Stomach smooth muscle (tissue), 2 donors: ENCODE results near the gene EYA2.

Experiments
- H3K27ac ChIP-seq: one replicate; pipeline ENCODE4 v1.7.0; 2013; ENCODE audit warnings: mild to moderate bottlenecking, low read length, inconsistent platforms
- H3K27me3 ChIP-seq, 2 donors: one replicate each; pipeline ENCODE4 v1.7.0; 2013; ENCODE audit warnings: low read length in 2 of 2; ENCODE audit not compliant: insufficient read depth in 2 of 2, control insufficient read depth in 1 of 2
- H3K36me3 ChIP-seq, 2 donors: one replicate each; pipeline ENCODE4 v1.7.0; 2013; ENCODE audit warnings: low read length in 2 of 2; ENCODE audit not compliant: control insufficient read depth in 2 of 2, insufficient read depth in 2 of 2
- H3K4me1 ChIP-seq: one replicate; pipeline ENCODE4 v1.7.0; 2013; ENCODE audit warnings: low read length; ENCODE audit not compliant: control insufficient read depth, insufficient read depth
- H3K4me3 ChIP-seq, 2 donors: one replicate each; pipeline ENCODE4 v1.7.0; 2013; ENCODE audit warnings: low read length in 2 of 2
- H3K9ac ChIP-seq, 2 donors: one replicate each; pipeline ENCODE4 v1.7.0; 2013; ENCODE audit warnings: low read length in 2 of 2, mild to moderate bottlenecking in 1 of 2
- H3K9me3 ChIP-seq, 2 donors: one replicate each; pipeline ENCODE4 v1.7.0; 2013; ENCODE audit warnings: low read length in 2 of 2; ENCODE audit not compliant: control insufficient read depth in 2 of 2
- donor health status: healthy.
- donor health status: Pancreatic carcinoma.

Gene EYA2

DNA sequence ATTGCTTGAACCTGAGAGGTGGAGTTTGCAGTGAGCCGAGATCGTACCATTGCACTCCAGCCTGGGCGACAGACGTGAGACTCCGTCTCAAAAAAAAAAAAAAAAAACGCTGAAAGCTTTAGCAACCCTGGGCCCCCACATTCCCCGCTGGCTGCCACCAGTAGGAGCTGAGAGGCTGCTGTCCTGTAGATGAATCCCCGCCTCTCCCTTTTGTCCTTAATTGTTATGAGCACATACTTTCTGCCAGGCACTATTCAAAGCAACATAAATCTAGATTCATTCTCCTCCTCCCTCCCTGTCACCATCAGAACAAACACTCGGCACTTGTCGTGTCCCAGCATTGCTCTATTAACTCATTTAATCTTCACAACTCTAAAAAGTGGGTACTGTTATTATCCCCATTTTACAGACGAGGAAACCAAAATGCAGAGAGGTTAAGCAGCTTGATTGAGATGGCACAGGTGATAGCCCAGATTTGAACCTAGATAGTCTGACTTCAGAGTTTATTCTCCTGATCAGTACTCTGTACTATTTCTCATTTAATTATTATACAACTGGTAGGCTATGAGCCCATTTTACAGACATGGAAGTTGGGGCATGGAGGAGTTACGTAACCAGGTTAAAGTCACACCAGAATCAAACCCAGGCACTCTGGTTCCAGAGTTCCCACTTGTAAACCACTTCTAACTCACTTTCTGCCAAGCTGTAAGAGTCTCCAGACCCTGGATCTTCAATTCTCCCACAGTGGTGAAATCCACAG is 97.4 kb downstream of the EYA2 start:
- no peaks in the 10 kb centered on the region for H3K9me3 ChIP-seq
- no peak overlapping the region for H3K4me3 ChIP-seq
- H3K9ac ChIP-seq: no peak overlapping the region
- peaks cover 3% of the 10 kb centered on the region for H3K4me1 ChIP-seq
- no peak overlapping the region for H3K27ac ChIP-seq
- no peaks in the 10 kb centered on the region for H3K36me3 ChIP-seq
- H3K27me3 ChIP-seq: peaks cover 7 to 11% of the 10 kb centered on the region in 2 donors

DNA sequence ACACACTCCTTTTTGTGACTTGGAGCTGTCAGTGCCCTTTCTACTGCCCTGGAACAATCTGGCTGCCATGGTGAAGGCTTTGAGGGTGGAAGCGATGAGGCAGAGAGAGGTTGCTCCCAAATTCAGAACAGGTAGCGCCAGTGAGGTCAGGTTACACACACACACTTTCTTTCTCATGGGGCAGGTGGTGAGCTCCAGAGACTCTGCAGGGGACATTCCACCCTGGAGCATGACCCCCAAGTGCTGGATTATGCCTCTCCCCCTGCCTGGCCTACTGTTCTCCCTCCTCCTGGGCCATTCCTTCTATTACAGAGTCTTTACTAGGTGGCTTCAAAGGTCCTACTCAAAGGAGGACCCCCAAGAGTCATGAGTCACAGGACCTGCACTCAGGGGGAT is 98.0 kb downstream of the EYA2 start:
- Histone ChIP-seq H3K27ac (no peak overlapping the region), H3K27me3 (peaks cover 11 to 13% of the 10 kb centered on the region in 2 donors), H3K36me3 (no peaks in the 10 kb centered on the region), H3K4me3 (no peak overlapping the region), H3K4me1 (peaks cover 3% of the 10 kb centered on the region), H3K9ac (no peak overlapping the region), H3K9me3 (no peaks in the 10 kb centered on the region)

DNA sequence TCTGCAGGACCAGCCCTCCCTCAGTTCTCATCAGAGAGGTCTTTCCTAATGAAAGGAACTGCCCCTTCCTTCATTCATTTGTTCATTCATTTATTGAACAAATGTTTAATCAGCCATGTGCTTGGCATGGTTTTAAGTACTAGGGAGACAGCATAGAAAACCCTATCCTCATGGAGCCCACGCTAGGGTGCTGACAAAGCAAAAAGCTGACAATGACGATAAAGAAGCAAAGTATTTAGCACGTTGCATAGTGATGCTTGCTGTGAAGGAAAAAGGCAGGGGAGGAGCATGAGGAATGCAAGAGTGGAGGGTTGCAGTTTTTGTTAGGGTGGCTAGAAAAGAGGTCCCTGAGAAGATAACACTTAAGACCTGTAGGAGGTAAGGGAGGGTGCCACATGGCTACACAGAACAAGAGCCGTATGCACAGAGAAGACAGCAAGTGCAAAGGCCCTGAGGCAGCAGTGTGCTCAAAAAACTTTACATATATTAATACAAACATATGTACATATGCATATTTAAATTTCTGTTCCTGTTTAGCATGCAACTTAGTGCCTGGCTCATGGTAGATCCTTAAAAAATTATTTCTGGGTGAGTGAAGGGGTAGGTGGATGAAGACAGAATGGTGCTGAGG is 98.9 kb downstream of the EYA2 start:
- Histone ChIP-seq H3K4me1 (peaks cover 3% of the 10 kb centered on the region), H3K27ac (no peak overlapping the region), H3K9ac (no peak overlapping the region), H3K36me3 (no peaks in the 10 kb centered on the region), H3K27me3 (peaks cover 18 to 20% of the 10 kb centered on the region in 2 donors), H3K9me3 (no peaks in the 10 kb centered on the region), H3K4me3 (no peak overlapping the region)

DNA sequence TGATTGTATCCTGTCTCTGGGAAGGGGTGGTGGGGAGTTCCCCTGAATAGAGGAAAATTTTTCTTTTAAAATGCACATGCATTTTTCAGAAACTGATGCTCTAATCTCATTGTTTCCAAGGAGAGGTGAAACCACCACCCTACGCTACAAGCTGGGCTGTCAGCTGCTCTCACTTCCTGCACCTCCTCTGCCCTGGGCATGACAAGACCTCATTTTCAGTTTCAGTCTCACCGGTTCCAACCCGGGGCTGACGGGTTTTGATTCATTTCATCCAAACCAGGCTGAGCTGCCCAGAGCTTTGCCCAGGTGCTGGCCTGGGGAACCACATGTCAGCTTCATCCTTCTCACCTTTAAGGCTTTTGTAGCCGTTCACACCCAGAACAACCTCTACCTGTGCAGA is 99.7 kb downstream of the EYA2 start:
- Histone ChIP-seq H3K9me3 (no peaks in the 10 kb centered on the region), H3K36me3 (no peaks in the 10 kb centered on the region), H3K4me3 (no peak overlapping the region), H3K4me1 (peaks cover 3% of the 10 kb centered on the region), H3K27ac (no peak overlapping the region), H3K27me3 (peaks cover 20% of the 10 kb centered on the region in 2 donors), H3K9ac (no peak overlapping the region)

DNA sequence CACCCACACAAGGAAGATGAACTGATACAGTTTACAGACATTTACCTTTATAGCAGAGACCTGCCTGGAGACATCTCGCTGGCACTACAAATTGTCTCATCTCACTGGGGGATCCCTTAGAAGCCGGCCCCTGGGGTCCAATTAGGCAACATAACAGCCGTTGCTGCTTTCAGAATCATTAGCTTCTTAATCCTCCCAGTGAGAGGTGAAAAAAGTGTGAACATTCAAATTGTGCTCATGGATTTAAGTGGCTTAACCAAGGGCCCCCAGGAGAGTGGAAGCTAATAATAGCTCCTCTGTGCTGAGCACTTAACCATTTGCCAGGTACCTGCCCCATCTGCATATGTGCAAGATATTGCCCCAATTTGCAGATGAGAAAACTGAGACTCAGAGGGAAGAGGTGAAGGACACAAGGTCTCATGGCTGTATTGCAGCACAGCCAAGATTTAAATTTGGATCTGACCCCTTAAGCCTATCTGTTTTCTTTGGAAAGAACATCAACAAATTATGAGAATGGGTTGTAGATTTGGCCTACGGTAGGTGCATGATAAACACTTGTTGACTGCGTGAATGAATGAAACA is 101.0 kb downstream of the EYA2 start:
- H3K4me3 ChIP-seq: no peak overlapping the region
- no peaks in the 10 kb centered on the region for H3K9me3 ChIP-seq
- H3K4me1 ChIP-seq: no peaks in the 10 kb centered on the region
- no peak overlapping the region for H3K27ac ChIP-seq
- H3K36me3 ChIP-seq: no peaks in the 10 kb centered on the region
- H3K27me3 ChIP-seq: peaks cover 18 to 27% of the 10 kb centered on the region in 2 donors
- H3K9ac ChIP-seq: no peak overlapping the region

DNA sequence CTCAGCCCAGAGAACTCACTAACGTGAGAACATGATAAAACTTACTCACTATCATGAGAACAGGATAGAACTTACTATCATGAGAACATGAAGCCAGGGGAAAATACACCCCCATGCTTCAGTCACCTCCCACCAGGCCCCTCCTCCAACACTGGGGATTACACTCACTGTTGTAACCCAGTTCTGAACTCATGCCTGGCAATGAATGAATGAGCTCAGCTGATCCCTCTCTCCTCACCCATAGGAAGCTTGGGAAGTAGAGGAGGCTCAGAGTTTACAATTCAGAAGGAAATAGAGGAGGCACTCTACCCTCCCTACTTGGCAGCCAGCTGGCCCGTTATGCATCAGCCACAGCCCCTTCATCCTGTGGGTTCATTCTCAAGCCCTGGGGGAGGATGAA is 102.5 kb downstream of the EYA2 start:
- Histone ChIP-seq H3K9me3 (no peaks in the 10 kb centered on the region), H3K4me1 (no peaks in the 10 kb centered on the region)

DNA sequence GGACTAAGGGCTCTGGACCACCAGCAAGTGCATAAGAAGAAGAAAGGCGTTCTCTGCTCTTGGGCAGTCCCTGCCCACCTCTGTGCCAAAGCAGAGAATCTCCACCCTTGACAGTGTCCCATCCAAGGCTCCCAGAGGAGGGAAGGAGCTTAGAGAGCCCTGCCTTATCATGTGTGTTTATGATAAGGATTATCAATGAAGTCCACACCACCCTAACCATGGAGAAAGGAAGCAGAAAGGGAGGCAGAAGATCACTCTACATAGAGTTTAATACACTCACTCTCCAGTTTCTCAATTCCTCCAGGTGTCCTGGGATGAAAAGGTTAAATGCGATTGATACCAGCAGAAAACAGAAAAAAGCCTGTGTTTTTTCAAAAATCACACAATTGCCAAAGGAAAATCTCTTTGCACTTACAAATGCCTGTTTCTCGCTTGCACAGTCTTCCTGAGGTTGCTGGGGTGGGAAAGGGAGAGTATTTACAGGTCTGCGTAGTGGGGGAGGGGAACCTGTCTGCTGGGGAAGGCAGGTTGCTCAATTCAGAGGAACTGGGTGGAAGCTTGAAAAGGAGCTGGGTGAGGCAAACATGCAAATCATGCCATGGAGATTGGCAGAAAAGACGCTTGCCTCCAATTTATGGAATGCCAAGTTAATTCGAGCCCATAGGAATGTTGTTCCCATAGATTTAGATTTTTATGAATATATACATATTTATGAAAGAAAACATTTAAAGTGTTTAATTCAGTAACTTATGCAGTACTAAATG is 104.0 kb downstream of the EYA2 start:
- H3K4me1 ChIP-seq: no peaks in the 10 kb centered on the region
- peaks cover 0 to 3% of the 10 kb centered on the region in 2 donors for H3K9me3 ChIP-seq
- no peaks in the 10 kb centered on the region for H3K36me3 ChIP-seq
- peaks cover 22 to 27% of the 10 kb centered on the region in 2 donors for H3K27me3 ChIP-seq
- no peak overlapping the region for H3K27ac ChIP-seq
- no peak overlapping the region for H3K9ac ChIP-seq
- H3K4me3 ChIP-seq: no peak overlapping the region

More for the DNA sequence above, 102.5 kb downstream of the EYA2 start:
- H3K27ac ChIP-seq: no peak overlapping the region
- H3K4me3 ChIP-seq: no peak overlapping the region
- peaks cover 18 to 27% of the 10 kb centered on the region in 2 donors for H3K27me3 ChIP-seq
- no peak overlapping the region for H3K9ac ChIP-seq
- H3K36me3 ChIP-seq: no peaks in the 10 kb centered on the region

DNA sequence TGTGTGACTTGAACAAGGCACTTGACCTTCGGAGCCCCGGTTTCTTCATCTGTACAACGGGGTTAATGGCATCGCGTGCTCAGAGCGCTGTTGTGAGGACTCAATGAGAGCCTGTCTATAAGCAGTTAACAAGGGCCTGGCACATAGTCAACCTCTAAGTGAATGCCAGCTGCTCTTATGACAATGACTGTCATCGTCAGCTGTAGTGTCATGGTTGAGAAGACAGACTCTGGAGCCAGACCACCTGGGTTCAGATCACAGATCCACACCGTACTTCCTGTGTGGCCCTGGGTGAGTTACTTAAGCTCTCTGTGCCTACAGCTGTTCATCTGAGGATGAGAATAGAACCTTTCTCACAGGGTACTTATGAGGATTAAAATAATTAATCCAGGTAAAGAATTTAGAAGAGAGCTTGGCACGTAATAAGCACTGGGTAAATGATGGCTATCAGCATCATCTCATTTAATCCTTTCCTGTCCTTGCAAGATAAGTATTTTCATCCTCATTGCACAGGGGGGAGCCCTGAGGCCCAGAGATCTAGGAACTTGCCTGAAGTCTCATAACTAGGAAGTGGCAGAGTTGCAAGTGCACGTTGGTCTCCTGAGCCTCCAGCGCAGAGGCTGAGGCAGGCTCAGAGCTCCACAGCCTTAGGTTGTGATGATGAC is 105.3 kb downstream of the EYA2 start:
- H3K4me3 ChIP-seq: no peak overlapping the region
- H3K27me3 ChIP-seq: peaks cover 22 to 27% of the 10 kb centered on the region in 2 donors
- no peaks in the 10 kb centered on the region for H3K4me1 ChIP-seq
- H3K27ac ChIP-seq: no peak overlapping the region
- H3K9me3 ChIP-seq: peaks cover 3 to 6% of the 10 kb centered on the region in 2 donors
- no peak overlapping the region for H3K9ac ChIP-seq
- H3K36me3 ChIP-seq: no peaks in the 10 kb centered on the region

DNA sequence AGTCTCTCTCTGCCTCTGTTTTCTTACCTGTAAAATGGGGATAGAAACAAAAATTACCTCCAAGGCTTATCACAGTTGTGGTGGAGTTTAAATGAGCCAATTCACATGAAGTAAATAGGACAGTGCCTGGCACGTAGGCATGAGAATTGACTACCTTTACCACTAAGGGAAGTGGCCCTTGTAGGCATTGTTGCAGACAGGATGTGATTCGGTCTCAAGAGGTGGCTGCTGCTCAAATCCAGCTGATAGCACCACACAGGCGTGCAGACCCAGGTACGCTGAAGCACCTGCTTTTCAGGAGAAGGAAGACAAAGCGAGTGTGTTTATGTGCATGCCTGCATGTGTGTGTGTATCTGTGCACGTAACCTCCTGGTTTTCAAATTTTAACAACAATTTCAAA is 108.6 kb downstream of the EYA2 start:
- no peak overlapping the region for H3K9ac ChIP-seq

DNA sequence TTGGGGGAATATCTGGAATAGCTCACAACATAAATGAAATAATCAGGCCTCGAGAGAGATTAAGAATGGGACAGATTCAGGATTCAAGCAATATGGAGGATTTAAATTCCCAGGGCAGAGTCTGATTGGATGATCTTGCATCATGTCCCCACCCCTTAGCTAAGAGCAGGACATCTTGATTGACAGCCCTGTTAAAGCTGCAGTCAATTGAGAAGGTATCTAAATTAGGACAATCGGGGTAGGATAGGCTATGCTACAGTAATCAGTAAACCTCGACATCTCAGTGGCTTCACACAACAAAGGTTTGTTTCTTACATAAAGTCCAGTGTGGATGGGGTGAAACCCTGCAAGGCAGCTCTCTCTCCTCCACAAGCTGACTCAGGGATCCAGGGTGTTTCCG is 109.5 kb downstream of the EYA2 start:
- Histone ChIP-seq H3K36me3 (no peaks in the 10 kb centered on the region), H3K4me3 (no peak overlapping the region), H3K4me1 (no peaks in the 10 kb centered on the region), H3K9me3 (peaks cover 3 to 6% of the 10 kb centered on the region in 2 donors), H3K27ac (no peak overlapping the region), H3K27me3 (peaks cover 11 to 21% of the 10 kb centered on the region in 2 donors), H3K9ac (no peak overlapping the region)

More for the DNA sequence above, 108.6 kb downstream of the EYA2 start:
- Histone ChIP-seq H3K27me3 (peaks cover 15 to 20% of the 10 kb centered on the region in 2 donors), H3K36me3 (no peaks in the 10 kb centered on the region), H3K9me3 (peaks cover 3 to 6% of the 10 kb centered on the region in 2 donors), H3K4me3 (no peak overlapping the region), H3K4me1 (no peaks in the 10 kb centered on the region), H3K27ac (no peak overlapping the region)
